GM12878 (cell line): Measurements from ENCODE around the gene LTB4R. TPM values are rescaled to one million over a fixed set of nuclear protein-coding genes. Genes with fewer than 3 reads are reported as not detected.

Experiments
- BCLAF1 ChIP-seq: fragments of 450-650 bp; IDR thresholded peaks from 2 replicates; pipeline ENCODE4 v1.6.1; 2017; ENCODE audit warnings: antibody characterized with exemption, mild to moderate bottlenecking, moderate library complexity
- CBFB ChIP-seq: IDR thresholded peaks from 2 replicates; pipeline ENCODE4 v1.6.1; 2016; ENCODE audit warnings: antibody characterized with exemption, low read depth
- CBX3 ChIP-seq: fragments of 200-600 bp; sonication (generic); IDR thresholded peaks from 2 replicates; pipeline ENCODE4 v1.6.1; 2016; ENCODE audit warnings: low read depth, borderline replicate concordance
- CHD1 ChIP-seq: IDR thresholded peaks from 2 replicates; pipeline ENCODE4 v1.6.1; 2012; ENCODE audit warnings: low read depth, low read length, improper control_type of control experiment
- CREB1 ChIP-seq: IDR thresholded peaks from 2 replicates; pipeline ENCODE4 v1.6.1; 2012; ENCODE audit warnings: low read depth, mild to moderate bottlenecking, inconsistent platforms
- EED ChIP-seq: sonication (generic); IDR thresholded peaks from 2 replicates; pipeline ENCODE4 v1.6.1; 2016; ENCODE audit warnings: antibody characterized with exemption, low read depth
- FOXM1 ChIP-seq: IDR thresholded peaks from 2 replicates; pipeline ENCODE4 v1.6.1; 2012; ENCODE audit warnings: low read depth, mild to moderate bottlenecking, inconsistent platforms, low read length, moderate library complexity
- KDM1A ChIP-seq: fragments of 200-600 bp; sonication (generic); IDR thresholded peaks from 2 replicates; pipeline ENCODE4 v1.6.1; 2016; ENCODE audit warnings: borderline replicate concordance
- MEF2A ChIP-seq: IDR thresholded peaks from 2 replicates; pipeline ENCODE4 v1.6.1; 2011; ENCODE audit warnings: low read depth, mild to moderate bottlenecking, low read length, moderate library complexity; ENCODE audit not compliant: insufficient read depth
- NBN ChIP-seq: fragments of 450-650 bp; IDR thresholded peaks from 2 replicates; pipeline ENCODE4 v1.6.1; 2016
- PAX5 ChIP-seq: IDR thresholded peaks from 2 replicates; pipeline ENCODE4 v1.6.1; 2011; ENCODE audit warnings: low read depth, low read length, borderline replicate concordance
- POLR2AphosphoS2 ChIP-seq: IDR thresholded peaks from 2 replicates; pipeline ENCODE4 v1.6.1; 2011; ENCODE audit warnings: low read depth, mild to moderate bottlenecking, low read length, improper control_type of control experiment, moderate library complexity
- POLR2AphosphoS5 ChIP-seq: IDR thresholded peaks from 2 replicates; pipeline ENCODE4 v1.6.1; 2011; ENCODE audit warnings: mild to moderate bottlenecking, low read length, inconsistent platforms
- POU2F2 ChIP-seq: IDR thresholded peaks from 3 replicates; pipeline ENCODE4 v1.6.1; 2011; ENCODE audit warnings: low read depth, mild to moderate bottlenecking, low read length, borderline replicate concordance
- RAD21 ChIP-seq: IDR thresholded peaks from 2 replicates; pipeline ENCODE4 v1.6.1; 2011; ENCODE audit warnings: mild to moderate bottlenecking, low read depth, low read length, moderate library complexity; ENCODE audit not compliant: insufficient read depth
- RBBP5 ChIP-seq: fragments of 200-600 bp; sonication (generic); conservative IDR thresholded peaks from 2 replicates; pipeline ENCODE4 v1.6.1; 2016
- SIN3A ChIP-seq: IDR thresholded peaks from 2 replicates; pipeline ENCODE4 v1.6.1; 2012; ENCODE audit warnings: low read depth, low read length, improper control_type of control experiment
- SMARCA5 ChIP-seq: fragments of 450-650 bp; IDR thresholded peaks from 2 replicates; pipeline ENCODE4 v1.6.1; 2017; ENCODE audit warnings: mild to moderate bottlenecking
- SPI1 ChIP-seq: IDR thresholded peaks from 2 replicates; pipeline ENCODE4 v1.6.1; 2011; ENCODE audit warnings: low read depth, mild to moderate bottlenecking, low read length, moderate library complexity, borderline replicate concordance; ENCODE audit not compliant: insufficient read depth
- STAT1 ChIP-seq: fragments of 450-650 bp; conservative IDR thresholded peaks from 2 replicates; pipeline ENCODE4 v1.6.1; 2014; ENCODE audit warnings: antibody characterized with exemption, mild to moderate bottlenecking
- TCF7 ChIP-seq: IDR thresholded peaks from 2 replicates; pipeline ENCODE4 v1.6.1; 2014; ENCODE audit warnings: antibody characterized with exemption, borderline replicate concordance
- ZNF622 ChIP-seq: fragments of 450-650 bp; IDR thresholded peaks from 2 replicates; pipeline ENCODE4 v1.6.1; 2017; ENCODE audit warnings: mild to moderate bottlenecking, inconsistent platforms
- polyA plus RNA-seq, 11 experiments: library from polyadenylated mRNA; depleted of rRNA in 4 of 11; unstranded in 6 of 11; stranded (reverse) in 5 of 11; fragments of >200 nt; fragmentation: Nextera tagmentation in 4 of 11; fragmentation: Illumina TruSeq in 1 of 11; extraction: Ambion mirVana in 4 of 11; extraction: Trizol in 1 of 11; gene quantifications; 1 replicate in 1 of 11; 2 replicates in 10 of 11; pipeline versions ENCODE4 v1.2.1 to v1.2.3, GENCODE V29; 2011 to 2016; ENCODE audit warnings: inconsistent platforms in 2 of 11, missing spikeins in 2 of 11, low read depth in 1 of 11
- total RNA-seq, 4 experiments: library from RNA; depleted of rRNA in 3 of 4; stranded (reverse); fragments of >200 nt in 3 of 4; fragmentation: Illumina TruSeq in 1 of 4; extraction: Trizol in 1 of 4; gene quantifications; 2 replicates each; pipeline versions ENCODE4 v1.2.1 to v1.2.3, GENCODE V29; 2013 to 2021
- TF ChIP-seq, protein P1 (sequence below): fragments of 450-650 bp; IDR thresholded peaks from 2 replicates; pipeline ENCODE4 v1.6.1; 2016; ENCODE audit warnings: mild to moderate bottlenecking
- TF ChIP-seq, protein P2 (sequence below), 3 experiments: IDR thresholded peaks in 2 of 3; conservative IDR thresholded peaks in 1 of 3; 2 replicates each; pipeline ENCODE4 v1.5.1; 2011; ENCODE audit warnings: low read depth in 3 of 3, low read length in 3 of 3, mild to moderate bottlenecking in 3 of 3, control low read depth in 2 of 3, moderate library complexity in 2 of 3, inconsistent platforms in 1 of 3, mixed read lengths in 1 of 3; ENCODE audit not compliant: control insufficient read depth in 2 of 3, insufficient read depth in 1 of 3; ENCODE audit errors: extremely low read depth in 1 of 3
- TF ChIP-seq, protein P3 (sequence below): fragments of 450-650 bp; IDR thresholded peaks from 2 replicates; pipeline ENCODE4 v1.6.1; 2016; ENCODE audit warnings: mild to moderate bottlenecking

Gene LTB4R
- total and polyA plus RNA-seq, 10 of the 15 experiments (the other 5 are each of a cell fraction or from before 2014, with no cell fraction given) = 1.2 to 14.0 (median 4.0) TPM

GRCh38 chr14:24365600-24366412 lies 54.5 kb downstream of the LTB4R start (continued):
- TF ChIP-seq, protein P1, sequence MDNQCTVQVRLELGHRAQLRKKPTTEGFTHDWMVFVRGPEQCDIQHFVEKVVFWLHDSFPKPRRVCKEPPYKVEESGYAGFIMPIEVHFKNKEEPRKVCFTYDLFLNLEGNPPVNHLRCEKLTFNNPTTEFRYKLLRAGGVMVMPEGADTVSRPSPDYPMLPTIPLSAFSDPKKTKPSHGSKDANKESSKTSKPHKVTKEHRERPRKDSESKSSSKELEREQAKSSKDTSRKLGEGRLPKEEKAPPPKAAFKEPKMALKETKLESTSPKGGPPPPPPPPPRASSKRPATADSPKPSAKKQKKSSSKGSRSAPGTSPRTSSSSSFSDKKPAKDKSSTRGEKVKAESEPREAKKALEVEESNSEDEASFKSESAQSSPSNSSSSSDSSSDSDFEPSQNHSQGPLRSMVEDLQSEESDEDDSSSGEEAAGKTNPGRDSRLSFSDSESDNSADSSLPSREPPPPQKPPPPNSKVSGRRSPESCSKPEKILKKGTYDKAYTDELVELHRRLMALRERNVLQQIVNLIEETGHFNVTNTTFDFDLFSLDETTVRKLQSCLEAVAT = 0 out of 2 replicates have a peak, but pooled peaks have one; percentile 36
- 0 out of 3 replicates have a peak, but pooled peaks have one; percentile 11 for TF ChIP-seq POU2F2
- no peak; the same call in 1 of the 2 replicates for TF ChIP-seq TCF7
- no peak for TF ChIP-seq PAX5
- no peak for TF ChIP-seq STAT1
- TF ChIP-seq EED = 0 out of 2 replicates have a peak, but pooled peaks have one; percentile 13
- no peak for TF ChIP-seq CHD1
- TF ChIP-seq BCLAF1 = no peak
- TF ChIP-seq, protein P2, sequence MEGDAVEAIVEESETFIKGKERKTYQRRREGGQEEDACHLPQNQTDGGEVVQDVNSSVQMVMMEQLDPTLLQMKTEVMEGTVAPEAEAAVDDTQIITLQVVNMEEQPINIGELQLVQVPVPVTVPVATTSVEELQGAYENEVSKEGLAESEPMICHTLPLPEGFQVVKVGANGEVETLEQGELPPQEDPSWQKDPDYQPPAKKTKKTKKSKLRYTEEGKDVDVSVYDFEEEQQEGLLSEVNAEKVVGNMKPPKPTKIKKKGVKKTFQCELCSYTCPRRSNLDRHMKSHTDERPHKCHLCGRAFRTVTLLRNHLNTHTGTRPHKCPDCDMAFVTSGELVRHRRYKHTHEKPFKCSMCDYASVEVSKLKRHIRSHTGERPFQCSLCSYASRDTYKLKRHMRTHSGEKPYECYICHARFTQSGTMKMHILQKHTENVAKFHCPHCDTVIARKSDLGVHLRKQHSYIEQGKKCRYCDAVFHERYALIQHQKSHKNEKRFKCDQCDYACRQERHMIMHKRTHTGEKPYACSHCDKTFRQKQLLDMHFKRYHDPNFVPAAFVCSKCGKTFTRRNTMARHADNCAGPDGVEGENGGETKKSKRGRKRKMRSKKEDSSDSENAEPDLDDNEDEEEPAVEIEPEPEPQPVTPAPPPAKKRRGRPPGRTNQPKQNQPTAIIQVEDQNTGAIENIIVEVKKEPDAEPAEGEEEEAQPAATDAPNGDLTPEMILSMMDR (IDR thresholded peaks at IDR 0.05 in 2 of 3, conservative IDR thresholded peaks at IDR 0.05 in 1 of 3; ENCODE audit: control insufficient read depth in 2 of 3, extremely low read depth in 1 of 3, insufficient read depth in 1 of 3, low read depth in 3 of 3, low read length in 3 of 3) = peak; percentile 70 to 73 (median 70)
- peak; percentile 56; the same call in 1 of the 2 replicates for TF ChIP-seq CBFB
- no peak for TF ChIP-seq POLR2AphosphoS2
- TF ChIP-seq CBX3 = no peak
- TF ChIP-seq SMARCA5 = peak; percentile 58; the same call in 1 of the 2 replicates
- TF ChIP-seq ZNF622 = no peak
- peak; percentile 30 for TF ChIP-seq NBN
- TF ChIP-seq POLR2AphosphoS5 = no peak
- no peak for TF ChIP-seq RBBP5
- TF ChIP-seq KDM1A = no peak
- TF ChIP-seq, protein P3, sequence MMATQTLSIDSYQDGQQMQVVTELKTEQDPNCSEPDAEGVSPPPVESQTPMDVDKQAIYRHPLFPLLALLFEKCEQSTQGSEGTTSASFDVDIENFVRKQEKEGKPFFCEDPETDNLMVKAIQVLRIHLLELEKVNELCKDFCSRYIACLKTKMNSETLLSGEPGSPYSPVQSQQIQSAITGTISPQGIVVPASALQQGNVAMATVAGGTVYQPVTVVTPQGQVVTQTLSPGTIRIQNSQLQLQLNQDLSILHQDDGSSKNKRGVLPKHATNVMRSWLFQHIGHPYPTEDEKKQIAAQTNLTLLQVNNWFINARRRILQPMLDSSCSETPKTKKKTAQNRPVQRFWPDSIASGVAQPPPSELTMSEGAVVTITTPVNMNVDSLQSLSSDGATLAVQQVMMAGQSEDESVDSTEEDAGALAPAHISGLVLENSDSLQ = no peak
- no peak for TF ChIP-seq SPI1
- TF ChIP-seq FOXM1 = 0 out of 2 replicates have a peak, but pooled peaks have one; percentile 13
- no peak for TF ChIP-seq CREB1
- TF ChIP-seq SIN3A = no peak
- peak; percentile 70 for TF ChIP-seq RAD21
- TF ChIP-seq MEF2A = no peak
